NCI-H1092 (cell line): ENCODE data around the gene CELF2.

Experiments used
- DNase-seq: peaks from one replicate; lab custom pipeline; 2025; lab: John Stamatoyannopoulos, UW

Gene CELF2

DNA sequence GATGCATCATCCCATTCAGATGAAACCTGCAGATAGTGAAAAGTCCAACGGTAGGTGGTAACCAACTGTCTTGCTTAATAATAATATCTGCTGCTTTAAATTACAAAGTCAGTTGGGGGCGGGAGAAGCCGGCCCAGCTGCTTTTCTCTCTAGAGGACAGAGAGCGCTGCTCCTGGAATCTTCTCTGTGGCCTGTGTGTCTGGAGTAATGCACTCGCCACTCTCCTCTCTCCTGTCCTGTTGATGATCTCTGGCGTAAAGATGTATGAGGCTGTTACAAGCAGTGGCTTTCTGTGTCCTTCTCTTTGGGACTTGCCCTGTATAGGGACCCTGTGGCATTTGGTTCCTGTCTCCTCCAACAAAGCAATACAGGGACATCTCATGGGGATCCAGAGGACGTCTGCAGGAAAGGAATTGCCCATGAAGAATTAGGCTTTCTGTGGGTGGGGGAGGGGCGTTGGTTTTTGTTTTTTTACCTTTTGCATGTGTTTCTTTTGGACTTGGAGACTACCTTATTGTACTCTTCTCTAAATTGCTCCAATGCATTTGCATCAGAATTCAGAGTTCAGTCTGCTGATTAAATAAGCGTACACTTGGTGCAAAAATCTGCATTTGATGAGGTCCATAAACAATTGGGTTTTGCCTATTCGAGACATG, 231.6 kb downstream of the CELF2 start:
- DNase-seq, result no peak

DNA sequence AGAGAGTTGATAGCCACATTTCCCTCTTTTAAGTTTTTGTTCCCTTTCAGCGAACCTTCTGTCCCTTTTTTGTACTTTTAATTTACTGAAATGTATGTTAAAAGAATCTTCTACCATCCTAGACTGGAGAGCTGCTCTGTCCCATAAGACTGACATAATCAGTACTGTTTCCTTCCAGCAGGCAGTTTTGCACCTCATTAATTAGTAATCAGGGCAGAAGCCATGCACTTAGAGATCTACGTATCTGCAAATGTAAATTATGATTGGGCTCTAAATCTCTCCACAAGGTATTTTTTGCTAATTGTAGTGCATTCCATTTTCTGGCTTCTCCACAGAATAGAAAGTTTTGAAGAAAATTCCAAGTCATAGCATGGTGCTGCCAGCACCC, 232.1 kb downstream of the CELF2 start:
- DNase-seq, result no peak

DNA sequence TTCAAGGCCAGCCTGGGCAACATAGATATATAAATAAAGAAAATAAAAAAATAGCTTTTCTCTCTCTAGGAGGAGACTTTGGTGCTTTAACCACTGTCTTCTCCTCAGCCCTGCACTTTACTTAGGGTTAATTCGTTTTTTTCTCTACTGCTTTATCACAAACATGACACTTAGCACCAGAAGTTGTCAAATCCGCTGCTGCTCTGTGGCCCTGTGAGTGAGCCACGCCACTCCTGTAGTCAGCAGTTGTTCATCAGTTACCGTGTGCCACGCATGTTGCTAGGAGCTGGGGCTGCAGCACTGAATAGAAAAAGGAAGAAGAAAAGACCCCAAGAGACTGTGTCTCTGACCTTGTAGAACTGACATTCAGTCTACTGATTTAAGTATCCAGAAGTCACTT, 232.6 kb downstream of the CELF2 start:
- no peak for DNase-seq

DNA sequence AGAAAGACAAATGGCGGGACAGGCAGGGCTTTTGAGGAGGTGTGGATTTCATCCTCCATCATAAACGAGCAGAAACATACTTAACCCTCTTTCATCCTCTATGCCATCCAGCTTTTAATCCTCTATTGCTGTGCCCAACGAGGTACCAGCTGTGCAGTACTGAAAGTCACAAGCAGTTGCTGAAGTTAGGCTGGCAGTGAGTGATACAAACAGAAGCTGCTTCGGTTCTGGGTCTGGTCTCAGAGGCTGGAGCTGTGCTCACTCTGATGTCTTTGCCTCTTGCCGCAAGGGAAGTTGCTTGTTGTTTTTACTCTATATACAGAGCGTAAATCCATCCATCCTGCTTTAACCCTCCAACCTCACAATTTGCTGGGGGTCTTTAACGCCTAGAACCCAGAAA, 235.2 kb downstream of the CELF2 start:
- no peak for DNase-seq

DNA sequence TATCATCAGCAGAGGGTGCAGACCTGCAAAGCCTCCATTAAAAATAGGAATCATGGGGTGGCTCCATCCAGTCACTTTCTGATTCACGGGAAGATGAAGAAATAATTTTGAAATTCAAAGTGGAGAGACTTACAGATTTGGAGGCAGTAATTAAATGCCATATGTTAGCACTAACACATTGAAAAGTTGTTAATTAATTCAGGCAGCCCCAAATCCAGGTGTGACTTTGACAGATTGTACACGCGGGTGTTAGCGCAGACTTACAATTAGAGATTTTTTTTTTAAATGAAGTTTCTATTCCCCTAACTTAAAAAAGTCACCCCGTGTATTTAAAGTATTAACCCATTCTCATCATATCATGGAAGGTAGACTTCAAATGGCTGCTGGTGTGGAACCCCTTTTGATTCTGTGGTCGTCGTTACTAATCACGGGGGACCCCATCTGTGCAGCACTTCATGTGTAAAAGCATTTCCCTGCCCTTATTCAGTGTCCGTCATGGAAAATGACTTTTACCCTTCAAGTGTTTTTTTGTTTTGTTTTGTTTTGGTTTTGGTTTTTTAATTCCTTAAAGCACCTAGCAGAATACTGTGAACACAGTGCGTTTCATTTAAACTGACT, 235.8 kb downstream of the CELF2 start:
- DNase-seq, result no peak

DNA sequence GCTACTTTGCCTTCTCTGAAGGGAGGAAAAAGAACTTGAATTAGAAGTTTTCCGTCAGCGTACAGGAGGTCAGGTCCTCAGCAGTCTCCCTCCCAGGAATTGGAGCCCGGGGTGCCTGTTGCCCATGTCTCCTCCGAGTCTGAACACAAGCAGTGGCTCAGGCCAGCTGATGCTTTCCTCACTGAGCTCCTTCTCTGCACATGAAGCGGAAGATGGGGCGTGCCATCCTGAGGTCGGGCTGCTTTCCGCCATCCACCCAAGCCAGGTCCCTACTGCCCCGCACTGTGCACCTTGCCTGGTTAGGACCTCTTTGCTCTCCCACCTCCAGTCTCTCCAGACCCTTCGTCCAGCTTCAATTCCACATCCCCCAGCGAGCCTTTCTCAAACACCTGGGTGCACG, 237.5 kb downstream of the CELF2 start:
- DNase-seq, result no peak

DNA sequence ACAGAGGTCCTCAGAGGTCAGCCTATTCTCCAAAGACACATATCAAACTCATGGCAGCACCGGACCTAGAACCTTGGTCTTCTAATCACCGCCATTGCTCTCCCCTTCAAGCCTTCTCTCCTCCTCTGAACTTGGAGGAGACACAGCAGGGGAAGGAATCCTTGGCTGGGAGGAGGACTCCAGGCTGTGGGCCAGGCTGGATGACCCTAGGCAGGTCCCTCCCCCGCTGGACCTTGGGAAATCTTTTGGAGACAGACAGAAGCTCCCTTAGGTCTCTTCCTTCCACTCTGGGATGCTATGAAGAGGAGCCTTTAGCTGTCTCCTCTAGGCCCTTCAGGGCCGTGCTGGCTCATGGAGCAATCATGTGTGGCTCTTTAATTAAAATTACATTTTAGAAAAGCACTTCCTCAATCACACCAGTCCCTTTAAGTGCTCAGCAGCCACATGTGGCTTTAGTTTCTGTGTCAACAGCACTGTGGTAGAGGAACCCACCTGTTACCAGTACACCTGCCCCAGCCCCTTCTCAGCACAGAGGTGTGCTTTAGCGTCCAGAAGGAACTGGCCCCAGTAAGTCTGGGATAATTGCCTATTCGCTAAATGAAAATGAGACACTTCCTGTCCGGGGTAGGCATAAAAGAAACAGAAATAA, 238.2 kb downstream of the CELF2 start:
- no peak for DNase-seq

DNA sequence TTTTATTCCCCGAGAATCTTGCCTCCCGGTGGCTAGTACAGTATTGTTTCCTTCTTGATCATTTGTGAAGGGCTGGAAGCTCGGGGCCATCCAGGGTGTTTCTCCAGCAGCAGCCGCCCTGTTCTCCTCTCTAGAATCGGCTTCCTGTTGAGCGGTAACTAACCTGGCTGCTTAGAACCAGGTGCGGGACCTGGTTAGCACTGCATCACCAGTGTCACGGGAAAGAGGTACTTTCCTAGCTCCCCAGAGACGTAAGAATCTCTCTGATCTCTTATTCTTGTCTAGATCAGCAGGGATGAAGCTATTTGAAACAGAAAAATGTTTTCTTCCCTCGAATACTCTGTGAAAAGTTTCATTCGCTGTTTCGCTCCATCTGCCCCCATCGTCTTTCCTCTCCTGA, 239.2 kb downstream of the CELF2 start:
- no peak for DNase-seq

DNA sequence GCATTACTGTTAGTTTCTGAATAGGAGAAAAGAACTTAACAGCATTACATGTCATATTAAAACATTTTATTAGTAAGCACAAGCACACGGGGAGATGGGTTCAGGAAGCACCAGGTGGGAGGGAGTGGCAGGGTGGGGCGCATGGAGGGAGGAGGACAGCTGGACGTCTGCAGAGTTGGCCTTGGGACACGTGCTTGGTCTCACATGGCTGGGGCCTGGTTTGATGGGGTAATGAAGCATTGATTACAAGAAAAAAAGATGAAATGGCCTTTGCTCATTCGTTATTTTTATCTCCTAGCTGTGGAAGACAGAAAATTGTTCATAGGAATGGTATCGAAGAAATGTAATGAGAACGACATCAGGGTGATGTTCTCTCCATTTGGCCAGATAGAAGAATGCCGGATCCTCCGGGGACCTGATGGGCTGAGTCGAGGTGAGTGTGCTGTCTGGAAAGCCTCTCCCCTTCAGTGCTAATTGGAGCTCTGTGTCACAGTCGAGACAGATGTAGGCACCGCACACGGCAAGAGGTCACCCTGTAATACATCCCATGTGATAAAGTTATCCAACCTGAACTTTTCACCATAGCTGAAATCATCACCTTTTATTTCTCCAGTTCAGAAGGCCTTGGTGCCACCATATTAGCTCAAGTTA, 239.9 kb downstream of the CELF2 start:
- no peak for DNase-seq

DNA sequence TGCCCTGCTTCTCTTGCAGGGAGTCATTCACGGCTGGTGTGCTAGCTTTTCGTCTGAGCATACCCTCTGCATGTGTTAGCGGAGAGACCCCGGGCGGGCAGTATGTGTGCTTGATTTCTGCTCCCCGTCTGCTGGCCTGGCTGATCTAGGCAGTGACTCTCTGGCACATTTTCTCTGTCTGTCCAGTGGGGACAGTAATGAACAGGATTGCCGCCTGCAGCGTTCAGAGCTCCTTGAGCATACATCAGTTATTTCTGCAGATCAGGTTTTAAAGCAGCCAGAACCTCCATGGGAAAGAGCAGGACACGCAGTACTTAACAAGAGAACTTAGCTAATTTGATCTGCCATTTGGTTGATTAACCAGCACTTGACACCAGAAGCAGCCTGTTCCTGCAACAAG, 242.5 kb downstream of the CELF2 start:
- DNase-seq, result no peak

DNA sequence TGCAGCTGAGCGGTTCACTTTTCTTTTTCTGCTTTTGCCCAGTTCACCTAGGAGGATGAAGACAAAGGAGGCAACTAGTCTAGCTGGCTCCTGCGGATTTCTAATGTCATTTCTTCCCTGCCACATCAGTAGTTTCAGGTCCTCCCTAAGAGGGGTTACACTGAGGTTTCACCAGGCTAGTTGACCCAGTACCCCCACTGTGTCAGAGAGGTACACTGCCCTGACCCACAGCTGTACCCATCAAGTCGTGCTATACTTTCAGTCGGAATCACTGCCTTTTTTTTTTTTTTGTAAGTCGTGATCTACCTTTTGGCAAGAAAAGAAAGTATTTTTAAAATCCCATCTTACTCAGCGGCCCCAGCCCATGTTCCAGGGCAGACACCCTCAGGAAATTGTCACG, 243.5 kb downstream of the CELF2 start:
- DNase-seq, result no peak

DNA sequence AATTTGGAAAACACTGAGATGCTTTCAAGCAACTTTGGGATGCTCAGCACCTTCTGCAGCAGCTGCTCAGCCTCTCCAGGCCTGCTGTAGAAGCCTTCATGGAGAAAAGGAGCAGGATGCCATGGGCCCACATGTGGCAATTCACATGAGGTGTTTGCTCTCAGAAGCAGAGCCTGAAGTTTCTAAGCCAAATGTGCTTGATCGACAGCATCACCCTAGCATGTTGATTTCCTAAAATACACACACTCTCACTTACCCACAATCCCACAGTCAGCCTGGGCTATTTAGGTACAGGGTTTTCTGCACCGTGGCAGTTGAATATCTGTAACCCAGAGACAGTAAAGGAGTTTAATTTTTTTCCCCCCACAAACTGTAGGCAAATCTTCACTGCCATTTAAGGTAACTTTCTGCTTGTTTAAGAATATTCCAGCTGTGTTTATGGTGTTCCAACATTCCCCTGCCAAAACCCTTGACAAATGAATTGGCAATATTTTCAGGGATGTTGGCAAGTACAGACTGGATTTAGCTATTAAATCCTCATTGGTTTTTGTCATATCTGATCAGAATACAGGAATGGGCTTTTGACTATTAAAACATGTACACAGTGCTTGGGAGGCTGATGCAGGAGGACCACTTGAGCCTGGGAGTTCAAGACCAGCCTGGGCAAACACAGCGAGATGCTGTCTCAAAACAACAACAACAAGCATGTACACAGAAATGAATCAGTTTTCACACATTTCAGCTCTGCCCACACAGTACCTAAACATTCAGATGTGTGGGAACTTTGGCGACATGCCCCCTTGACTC, 244.2 kb downstream of the CELF2 start:
- no peak for DNase-seq

DNA sequence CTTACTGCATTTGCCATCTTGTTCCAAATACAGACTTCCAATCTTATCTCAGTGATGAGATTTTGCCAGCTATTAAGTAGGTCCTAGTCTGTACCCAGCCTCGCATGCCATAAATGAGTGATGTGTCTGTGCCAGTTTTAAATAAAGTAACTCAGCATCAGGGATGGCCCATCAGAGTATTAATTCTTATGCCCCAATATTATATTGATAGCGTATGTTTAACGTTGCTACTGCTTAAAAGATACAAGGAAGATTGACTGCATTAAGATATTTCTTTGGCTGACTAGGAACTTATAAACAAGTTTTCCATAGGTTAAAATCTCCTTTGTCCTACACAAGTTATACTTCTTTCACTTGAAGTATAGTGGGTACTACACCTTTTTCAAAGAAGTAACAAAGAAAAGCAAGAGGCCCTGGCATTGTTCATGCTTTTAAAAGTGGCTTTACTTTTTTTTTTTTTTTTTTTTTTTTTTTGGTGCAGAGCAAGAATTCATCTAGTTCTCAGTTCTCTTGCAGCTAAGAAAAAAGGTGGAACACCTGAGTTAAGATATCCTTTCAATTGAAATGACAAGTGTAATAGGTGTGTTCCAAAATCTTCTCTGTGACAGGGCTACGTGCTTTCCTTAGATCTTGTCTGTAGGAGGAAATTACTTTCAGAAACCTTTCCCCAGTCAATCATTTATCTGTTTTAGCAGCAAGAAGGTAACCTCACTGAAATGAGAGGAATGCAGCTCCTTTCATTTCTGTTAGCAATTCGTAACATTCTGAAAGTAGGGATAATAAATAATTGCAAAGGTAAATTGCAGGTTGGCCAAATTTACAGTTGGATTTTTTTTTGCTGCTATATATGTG, 245.0 kb downstream of the CELF2 start:
- DNase-seq, result no peak

DNA sequence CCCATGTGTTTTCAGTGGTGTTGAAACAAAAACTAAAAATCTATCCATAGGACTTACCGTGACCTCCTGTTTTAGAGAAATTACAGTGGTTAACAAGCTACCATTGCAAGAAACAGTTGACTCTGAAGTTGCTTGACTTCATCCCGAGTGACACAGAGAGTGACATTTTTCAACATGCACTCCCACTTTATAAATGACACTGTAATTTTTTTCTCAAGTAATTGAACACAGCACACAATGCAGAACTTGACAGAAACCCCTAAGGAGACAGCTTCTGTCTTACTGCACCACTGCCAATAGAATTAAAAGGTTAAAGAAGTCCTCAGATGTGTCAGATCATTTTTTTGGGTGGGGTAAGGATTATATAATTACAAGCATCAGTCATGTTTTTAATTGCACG, 246.1 kb downstream of the CELF2 start:
- no peak for DNase-seq

DNA sequence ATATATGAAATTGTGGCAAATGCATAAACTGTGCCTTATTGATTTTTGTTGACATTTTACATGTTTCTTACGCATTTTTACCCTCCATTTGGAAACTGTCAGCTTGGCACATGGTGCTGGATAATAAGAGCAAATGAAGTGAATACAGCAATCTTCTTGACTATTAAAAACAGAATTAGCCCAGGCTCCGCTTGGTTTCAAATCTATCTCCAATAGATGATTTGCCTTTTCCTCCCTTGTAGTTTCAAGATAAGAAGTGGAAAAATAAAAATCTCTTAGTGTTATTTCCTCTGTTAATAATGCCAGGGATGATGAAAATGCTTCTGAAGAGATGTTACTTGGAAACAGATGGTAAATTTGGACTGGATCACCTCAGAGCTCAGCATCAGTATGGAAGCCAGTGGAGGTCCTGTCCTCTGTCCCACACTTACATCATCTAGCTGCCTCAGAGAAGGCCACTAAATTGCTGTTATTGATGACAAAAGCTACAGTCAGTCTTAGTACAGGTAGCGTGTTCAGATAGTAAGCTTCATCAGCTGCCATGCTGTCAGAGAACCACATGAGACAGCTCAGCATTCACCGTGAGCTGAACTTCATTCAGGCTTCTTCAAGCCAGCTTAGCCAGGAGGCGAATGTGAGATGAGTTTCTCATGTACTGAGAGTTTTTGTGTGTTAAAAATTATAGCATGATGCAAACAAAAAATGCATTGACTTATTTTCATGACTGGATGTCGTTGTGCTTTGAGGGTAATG, 246.8 kb downstream of the CELF2 start:
- DNase-seq, result no peak

DNA sequence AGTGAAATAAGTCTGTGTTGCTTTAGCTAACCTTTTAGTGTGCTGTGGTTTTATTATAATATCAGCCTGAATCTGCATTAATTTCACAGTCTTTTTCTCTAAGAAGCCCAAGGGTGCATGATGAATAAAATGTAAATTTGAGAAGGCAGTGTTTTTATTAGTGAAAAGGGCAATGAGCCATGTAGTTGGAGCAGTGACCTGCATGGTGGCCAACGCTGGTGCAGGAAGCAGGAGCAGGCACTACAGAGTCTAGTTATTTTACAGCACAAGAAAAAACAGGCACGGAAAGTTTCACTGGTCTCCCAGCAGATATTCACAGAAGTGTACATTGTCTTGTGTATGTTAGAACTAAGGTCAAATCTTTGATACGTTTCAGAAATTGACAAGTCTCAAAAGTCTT, 247.8 kb downstream of the CELF2 start:
- DNase-seq, result no peak

DNA sequence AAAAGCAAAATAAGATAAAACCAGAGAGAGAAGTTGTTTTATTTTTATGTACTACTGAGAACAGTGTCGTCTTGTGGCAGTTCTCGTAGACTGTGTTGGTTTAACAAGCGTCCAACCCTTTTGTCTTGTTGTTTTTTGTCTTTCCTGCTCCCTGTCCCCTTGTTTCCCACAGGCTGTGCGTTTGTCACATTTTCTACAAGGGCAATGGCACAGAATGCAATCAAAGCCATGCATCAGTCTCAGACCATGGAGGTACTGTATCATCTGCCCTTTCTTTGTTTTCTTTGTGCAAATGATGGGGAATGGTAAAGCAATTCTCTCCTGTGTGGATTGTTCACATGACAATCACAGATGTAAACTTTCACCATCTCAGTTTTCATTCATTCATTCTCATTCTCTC, 248.8 kb downstream of the CELF2 start:
- no peak for DNase-seq

DNA sequence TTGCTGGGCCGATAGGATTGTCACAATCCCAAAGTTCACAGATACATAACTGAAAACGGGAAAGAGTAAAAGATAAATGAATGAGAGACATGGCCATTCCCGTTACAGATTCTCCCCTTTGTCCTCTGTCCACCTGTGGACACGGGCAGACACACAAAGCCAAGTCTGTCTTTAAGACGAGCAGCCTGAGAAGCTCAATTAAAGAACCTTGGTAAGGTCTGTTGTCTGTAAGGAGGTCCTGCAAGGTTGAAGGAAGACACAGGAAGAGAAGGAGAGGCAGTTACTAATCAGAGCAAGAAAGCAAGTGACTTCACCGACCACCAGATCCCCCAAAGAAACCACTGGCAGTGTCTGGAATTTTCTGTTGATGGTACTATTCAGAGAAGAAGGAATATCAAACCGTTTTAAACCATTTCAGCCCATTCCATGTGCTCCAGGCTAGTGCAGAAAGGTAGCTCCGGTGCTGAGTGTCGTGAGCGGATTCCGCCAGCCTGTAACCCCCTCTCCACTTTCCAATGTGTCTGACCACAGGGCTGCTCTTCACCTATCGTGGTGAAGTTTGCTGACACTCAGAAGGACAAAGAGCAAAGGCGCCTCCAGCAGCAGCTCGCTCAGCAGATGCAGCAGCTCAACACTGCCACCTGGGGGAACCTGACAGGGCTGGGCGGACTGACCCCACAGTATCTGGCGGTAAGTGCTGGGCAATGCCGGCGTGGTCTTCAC, 252.6 kb downstream of the CELF2 start:
- no peak for DNase-seq

DNA sequence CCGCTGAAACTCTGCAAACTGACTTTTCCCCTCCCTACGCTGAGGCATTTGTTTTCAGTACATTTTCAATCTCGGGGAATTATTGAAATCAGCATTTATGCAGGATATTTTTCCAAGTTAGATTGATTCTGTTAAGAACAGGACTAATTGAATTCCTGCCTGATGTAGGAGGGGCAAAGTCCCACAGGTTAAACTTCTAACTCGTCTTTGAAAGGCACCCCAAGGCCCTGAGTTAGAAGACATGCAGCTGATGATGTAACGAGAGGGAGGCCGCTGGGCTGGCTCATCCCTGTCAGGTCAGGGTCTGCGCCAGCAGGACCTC, 253.1 kb downstream of the CELF2 start:
- DNase-seq, result no peak

DNA sequence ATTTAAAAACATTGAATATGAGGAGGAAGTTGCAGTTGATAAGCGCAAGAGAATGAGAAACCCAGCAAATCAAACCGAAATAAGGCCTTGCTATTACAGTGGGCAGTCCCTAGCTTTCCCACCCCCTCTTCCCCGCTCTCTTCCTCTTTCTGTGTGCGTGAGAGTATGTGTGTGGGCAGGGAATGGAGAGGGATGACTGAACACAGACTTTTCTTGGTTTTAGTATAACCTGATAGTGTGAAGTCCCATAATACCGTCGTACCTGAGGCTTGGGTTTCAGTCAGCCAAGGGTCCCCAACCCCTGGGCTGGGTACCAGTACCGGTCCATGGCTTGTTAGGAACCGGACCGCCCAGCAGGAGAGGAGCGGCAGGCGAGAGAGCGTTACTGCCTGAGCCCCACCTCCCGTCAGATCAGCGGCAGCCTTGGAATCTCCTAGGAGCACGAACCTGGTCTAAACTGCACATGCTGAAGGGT, 255.3 kb downstream of the CELF2 start:
- DNase-seq, result no peak
